GM19372 (cell line): Measurements from ENCODE around the gene SETD3.

Experiments
- ATAC-seq: cut with Tn5 transposase; IDR thresholded peaks from one replicate; pipeline ENCODE4 v1.9.1; 2021; ENCODE audit warnings: mild to moderate bottlenecking, low read depth, moderate library complexity; ENCODE audit not compliant: unreplicated experiment

Gene SETD3

GRCh38 chr14:99502989-99503421, 22.3 kb upstream of the SETD3 start:
- ATAC-seq = no peak

GRCh38 chr14:99497894-99498293, 17.2 kb upstream of the SETD3 start:
- ATAC-seq = no peak

- ATAC-seq = no peak
Measured at GRCh38 chr14:99497341-99497740, 16.7 kb upstream of the SETD3 start.

- no peak for ATAC-seq
Measured at GRCh38 chr14:99484106-99484505, 3.4 kb upstream of the SETD3 start.

GRCh38 chr14:99481745-99482099, 1.1 kb upstream of the SETD3 start:
- ATAC-seq = no peak

GRCh38 chr14:99480917-99481744, 472 bp upstream of the SETD3 start, which contains the start of gene CCNK:
Gene CCNK, plus strand, starts transcription at chr14:99481409. Its CDS starts 11,269 bp downstream, at chr14:99492678.
- peak; percentile 80 for ATAC-seq

- no peak for ATAC-seq
Measured at GRCh38 chr14:99479160-99479905, 1.3 kb downstream of the SETD3 start.

GRCh38 chr14:99478128-99478527, 2.5 kb downstream of the SETD3 start:
- no peak for ATAC-seq

GRCh38 chr14:99476864-99477263, 3.8 kb downstream of the SETD3 start:
- ATAC-seq = no peak

GRCh38 chr14:99475660-99476059, 5.0 kb downstream of the SETD3 start:
- no peak for ATAC-seq

GRCh38 chr14:99475179-99475578, 5.5 kb downstream of the SETD3 start:
- ATAC-seq = no peak

GRCh38 chr14:99473458-99473857, 7.2 kb downstream of the SETD3 start:
- ATAC-seq = no peak

GRCh38 chr14:99472937-99473336, 7.7 kb downstream of the SETD3 start:
- no peak for ATAC-seq

GRCh38 chr14:99471731-99472130, 8.9 kb downstream of the SETD3 start:
- no peak for ATAC-seq

GRCh38 chr14:99468836-99469592, 11.6 kb downstream of the SETD3 start:
- ATAC-seq = no peak

GRCh38 chr14:99468081-99468480, 12.6 kb downstream of the SETD3 start:
- no peak for ATAC-seq

GRCh38 chr14:99467336-99468078, 13.2 kb downstream of the SETD3 start:
- ATAC-seq = no peak

- no peak for ATAC-seq
Measured at GRCh38 chr14:99466758-99467157, 13.9 kb downstream of the SETD3 start.

GRCh38 chr14:99465288-99465687, 15.4 kb downstream of the SETD3 start:
- ATAC-seq = no peak

- no peak for ATAC-seq
Measured at GRCh38 chr14:99463974-99464373, 16.7 kb downstream of the SETD3 start.
